B cell (primary cell): ENCODE measurements around the gene LIN52. TPM values are rescaled to one million over a fixed set of nuclear protein-coding genes. Genes with fewer than 3 reads are reported as not detected.

Experiments used
- ATAC-seq: fragments of 200-7000 bp; cut with Tn5 transposase; one replicate; pipeline ENCODE4 v1.10.0; 2021; ENCODE audit warnings: low read depth, mild to moderate bottlenecking, moderate number of reproducible peaks, moderate library complexity
- CTCF ChIA-PET: fragments of 350-600 bp; sonication (Branson Sonifier 250); formaldehyde crosslinking; loops from one replicate; lab custom pipeline; 2021; ENCODE audit warnings: antibody characterized with exemption, inconsistent platforms; lab: Charles Lee
- POLR2A ChIA-PET: fragments of 350-600 bp; sonication (Branson Sonifier 250); formaldehyde crosslinking; loops from one replicate; lab custom pipeline; 2021; ENCODE audit warnings: antibody characterized with exemption; lab: Charles Lee
- DNase-seq: peaks from one replicate; pipeline ENCODE4 v3.0.0; 2013
- H2AFZ ChIP-seq: 2 replicates; pipeline ENCODE4 v1.6.1; 2012; ENCODE audit warnings: mild to moderate bottlenecking, low read depth, low read length; ENCODE audit not compliant: insufficient read depth, poor library complexity, severe bottlenecking
- H3K27ac ChIP-seq, 2 donors: 1 replicate in 1 of 2; 2 replicates in 1 of 2; pipeline ENCODE4 v1.5.1; 2012 to 2013; ENCODE audit warnings: low read length in 2 of 2, mild to moderate bottlenecking in 2 of 2, moderate library complexity in 1 of 2
- H3K27me3 ChIP-seq, 4 experiments: fragments of 200-600 bp in 1 of 4; sonication (generic) in 1 of 4; replicated peaks in 1 of 4; 1 replicate in 2 of 4; 2 replicates in 2 of 4; pipeline versions ENCODE4 v1.6.1 to v1.7.0; 2013 to 2016; ENCODE audit warnings: low read length in 3 of 4, mild to moderate bottlenecking in 2 of 4, mixed read lengths in 1 of 4, moderate library complexity in 1 of 4; ENCODE audit not compliant: insufficient read depth in 4 of 4, control insufficient read depth in 3 of 4; ENCODE audit errors: control extremely low read depth in 1 of 4
- H3K36me3 ChIP-seq, 2 experiments: replicated peaks in 1 of 2; 1 replicate in 1 of 2; 2 replicates in 1 of 2; pipeline versions ENCODE4 v1.6.1 to v1.7.1; 2013; ENCODE audit warnings: low read length in 1 of 2; ENCODE audit not compliant: insufficient read depth in 2 of 2, control insufficient read depth in 1 of 2; ENCODE audit errors: control extremely low read depth in 1 of 2, extremely low read depth in 1 of 2
- H3K4me1 ChIP-seq, 2 donors: fragments of 200-600 bp in 1 of 2; sonication (generic) in 1 of 2; 1 replicate in 1 of 2; 2 replicates in 1 of 2; pipeline versions ENCODE4 v1.5.1 to v1.6.1; 2013 to 2017; ENCODE audit warnings: low read length in 2 of 2; ENCODE audit not compliant: control insufficient read depth in 2 of 2, insufficient read depth in 2 of 2
- H3K4me2 ChIP-seq: replicated peaks from 2 replicates; pipeline ENCODE3; 2012; ENCODE audit warnings: mild to moderate bottlenecking, low read depth, low read length; ENCODE audit not compliant: poor library complexity, severe bottlenecking
- H3K4me3 ChIP-seq, 5 experiments: fragments of 200-600 bp in 1 of 5; sonication (generic) in 1 of 5; 1 replicate in 3 of 5; 2 replicates in 2 of 5; pipeline versions ENCODE4 v1.5.1 to v1.7.0; 2011 to 2016; ENCODE audit warnings: low read length in 4 of 5, mild to moderate bottlenecking in 4 of 5, low read depth in 2 of 5, control low read depth in 1 of 5, moderate library complexity in 1 of 5; ENCODE audit not compliant: insufficient read depth in 1 of 5; ENCODE audit errors: control extremely low read depth in 1 of 5, extremely low read depth in 1 of 5
- H3K79me2 ChIP-seq: fragments of 200-600 bp; sonication (generic); one replicate; pipeline ENCODE4 v1.6.0; 2016; ENCODE audit warnings: low read length; ENCODE audit not compliant: control insufficient read depth, insufficient read depth
- H3K9ac ChIP-seq: fragments of 200-600 bp; sonication (generic); 2 replicates; pipeline ENCODE4 v1.6.1; 2017; ENCODE audit warnings: mild to moderate bottlenecking, low read length, moderate library complexity
- H3K9me3 ChIP-seq, 3 donors: one replicate each; pipeline versions ENCODE4 v1.6.1 to v1.7.1; 2013; ENCODE audit warnings: low read length in 2 of 3; ENCODE audit not compliant: control insufficient read depth in 2 of 3, insufficient read depth in 1 of 3; ENCODE audit errors: control extremely low read depth in 1 of 3
- H4K20me1 ChIP-seq: 2 replicates; pipeline ENCODE4 v1.6.0; 2012; ENCODE audit warnings: mild to moderate bottlenecking, low read length; ENCODE audit not compliant: insufficient read depth, control insufficient read depth, poor library complexity, severe bottlenecking
- H3K27ac Mint-ChIP-seq: one replicate; pipeline ENCODE4 v1.8.0; 2021; ENCODE audit warnings: mixed read lengths
- H3K27me3 Mint-ChIP-seq: one replicate; pipeline ENCODE4 v1.8.0; 2021; ENCODE audit warnings: mixed read lengths
- H3K4me1 Mint-ChIP-seq: one replicate; pipeline ENCODE4 v1.8.0; 2021; ENCODE audit warnings: mixed read lengths
- H3K4me3 Mint-ChIP-seq: one replicate; pipeline ENCODE4 v1.8.0; 2021; ENCODE audit warnings: mixed read lengths
- H3K9me3 Mint-ChIP-seq: one replicate; pipeline ENCODE4 v1.8.0; 2022; ENCODE audit warnings: mixed read lengths; ENCODE audit not compliant: insufficient read depth
- CTCF ChIP-seq: fragments of 200-600 bp; IDR thresholded peaks from one replicate; pipeline ENCODE4 v1.8.0; 2022; ENCODE audit warnings: antibody characterized with exemption, mild to moderate bottlenecking
- EZH2 ChIP-seq: IDR thresholded peaks from 2 replicates; pipeline ENCODE4 v1.6.1; 2012; ENCODE audit warnings: borderline replicate concordance, low read depth, mild to moderate bottlenecking, moderate library complexity, low read length; ENCODE audit not compliant: insufficient read depth, poor library complexity, severe bottlenecking
- WGBS: methylation state at CpG from one replicate; pipeline ENCODE4 v1.1.5; 2013; ENCODE audit warnings: missing lambda C conversion rate; ENCODE audit not compliant: insufficient coverage; 5-methylcytosine and 5-hydroxymethylcytosine counted together
- intact Hi-C: fragments of 100-400 bp; cut with micrococcal nuclease; formaldehyde crosslinking; loops from one replicate; pipeline ENCODE4 v1.10.0; 2022
- polyA plus RNA-seq: library from polyadenylated mRNA; depleted of rRNA; stranded (reverse); fragments of >200 nt; gene quantifications from 2 replicates; pipeline ENCODE4 v1.2.3, GENCODE V29; 2012
- total RNA-seq, 2 donors: library from RNA; stranded (reverse); fragments of 120-200 nt in 1 of 2; gene quantifications; 1 replicate in 1 of 2; 2 replicates in 1 of 2; pipeline versions ENCODE4 v1.2.3 to v1.2.4, GENCODE V29; 2013 to 2022

LIN52 gene
- total and polyA plus RNA-seq, 2 donors (not counting 1 experiment from before 2014, with no cell fraction given) = 3.9 to 13.1 TPM

- Mint-ChIP-seq H3K9me3 (no peaks in the 10 kb centered on the region), H3K4me1 (no peaks in the 10 kb centered on the region), H3K27me3 (peaks cover 5% of the 10 kb centered on the region), H3K27ac (no peak overlapping the region), H3K4me3 (no peak overlapping the region)
- TF ChIP-seq EZH2 (no peak), CTCF (no peak)
- Histone ChIP-seq H4K20me1 (no peaks in the 10 kb centered on the region), H3K9ac (no peak overlapping the region), H3K4me3 (no peak overlapping the region), H3K27ac (no peak overlapping the region), H3K9me3 (no peaks in the 10 kb centered on the region), H2AFZ (no peak overlapping the region), H3K79me2 (no peaks in the 10 kb centered on the region), H3K27me3 (no peaks in the 10 kb centered on the region), H3K4me1 (no peaks in the 10 kb centered on the region), H3K36me3 (peaks cover 0 to 7% of the 10 kb centered on the region in 2 experiments), H3K4me2 (no peak overlapping the region)
- 80% methylated on average over 1 of the region's 3 CpGs for WGBS
- ChIA-PET POLR2A (no interaction called here), CTCF (interaction anchor here (1.2 kb wide), 1 partner anchor 9 kb away, joined by 3 read pairs; no protein-coding TSS in a partner anchor)
- ATAC-seq (no peak), DNase-seq (no peak)
- intact Hi-C loops = no loop called here
Observed at GRCh38 chr14:74207943-74208342, 123.2 kb downstream of the LIN52 start.

- H3K27me3 ChIP-seq = no peaks in the 10 kb centered on the region
- CTCF ChIA-PET = interaction anchor here (0.9 kb wide), 1 partner anchor 11 kb away, joined by 3 read pairs; no protein-coding TSS in a partner anchor
- ATAC-seq (no peak), DNase-seq (no peak)
- H3K4me1 Mint-ChIP-seq = no peaks in the 10 kb centered on the region
- intact Hi-C loops = no loop called here
- no peak overlapping the region for H3K4me3 Mint-ChIP-seq
- no peak overlapping the region for H3K27ac Mint-ChIP-seq
- peaks cover 5% of the 10 kb centered on the region for H3K27me3 Mint-ChIP-seq
- TF ChIP-seq EZH2 (no peak), CTCF (no peak)
- H3K4me3 ChIP-seq = no peak overlapping the region
- H2AFZ ChIP-seq = no peak overlapping the region
- peaks cover 0 to 3% of the 10 kb centered on the region in 2 experiments for H3K36me3 ChIP-seq
- 88% methylated on average over 4 of the region's 8 CpGs for WGBS
- no peak overlapping the region for H3K4me2 ChIP-seq
- no peaks in the 10 kb centered on the region for H3K4me1 ChIP-seq
- no peaks in the 10 kb centered on the region for H3K9me3 Mint-ChIP-seq
- H3K9me3 ChIP-seq = no peaks in the 10 kb centered on the region
- H3K79me2 ChIP-seq = no peaks in the 10 kb centered on the region
- POLR2A ChIA-PET = no interaction called here
- no peak overlapping the region for H3K9ac ChIP-seq
- no peaks in the 10 kb centered on the region for H4K20me1 ChIP-seq
- H3K27ac ChIP-seq = no peak overlapping the region
Observed at GRCh38 chr14:74208642-74209041, 123.9 kb downstream of the LIN52 start.
